ENCODE measurements around the gene RPS15. TPM values are rescaled to one million over a fixed set of nuclear protein-coding genes. Genes with fewer than 3 reads are reported as not detected.

The RPS15 gene
- total and polyA plus RNA-seq, 9 of the 15 experiments (the other 6 are each of a cell fraction or from before 2014, with no cell fraction given), result 605 to 2,791 (median 957) TPM

DNA sequence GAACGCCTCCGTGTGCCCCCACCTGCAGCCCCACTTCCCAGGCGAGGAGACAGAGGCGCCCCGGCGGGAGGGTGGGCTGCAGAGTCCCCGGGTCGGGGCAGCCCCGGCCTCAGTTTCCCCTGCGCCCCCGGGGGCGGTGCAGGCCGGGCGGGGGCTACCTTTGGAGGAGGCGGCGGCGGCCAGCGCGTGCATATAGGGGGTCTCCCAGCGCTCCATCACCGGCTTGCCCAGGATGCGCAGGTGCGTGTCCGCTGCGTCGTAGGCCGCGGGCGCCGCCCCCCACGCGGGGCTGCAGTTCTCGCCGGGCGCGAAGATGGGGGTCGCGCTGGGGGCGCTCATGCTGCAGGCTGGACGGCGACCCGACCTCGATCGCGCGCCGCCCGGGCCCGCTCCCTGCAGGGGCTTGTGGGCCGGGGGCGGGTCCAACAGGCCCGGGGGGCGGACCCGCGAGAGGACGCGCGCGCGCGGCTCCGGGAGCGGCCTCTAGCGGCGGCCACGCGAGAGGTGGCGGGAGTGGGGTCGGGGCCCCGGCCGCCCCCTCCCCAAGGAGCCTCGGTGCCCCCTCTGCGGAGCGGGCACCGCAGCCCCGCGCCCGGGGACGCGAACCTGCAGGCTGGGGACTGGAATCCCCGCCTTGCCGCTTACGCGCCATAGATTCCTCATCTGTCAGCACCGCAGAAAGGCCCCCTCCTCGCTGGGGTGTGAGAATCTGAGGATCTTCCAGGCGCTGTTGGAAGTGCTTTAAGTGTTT, 36.9 kb upstream of the RPS15 start, which contains the start of gene GAMT (continued):
- TF ChIP-seq E2F8 (IDR thresholded peaks at IDR 0.05; ENCODE audit: low read depth, partially characterized antibody), result no peak
- TF ChIP-seq, protein P1, sequence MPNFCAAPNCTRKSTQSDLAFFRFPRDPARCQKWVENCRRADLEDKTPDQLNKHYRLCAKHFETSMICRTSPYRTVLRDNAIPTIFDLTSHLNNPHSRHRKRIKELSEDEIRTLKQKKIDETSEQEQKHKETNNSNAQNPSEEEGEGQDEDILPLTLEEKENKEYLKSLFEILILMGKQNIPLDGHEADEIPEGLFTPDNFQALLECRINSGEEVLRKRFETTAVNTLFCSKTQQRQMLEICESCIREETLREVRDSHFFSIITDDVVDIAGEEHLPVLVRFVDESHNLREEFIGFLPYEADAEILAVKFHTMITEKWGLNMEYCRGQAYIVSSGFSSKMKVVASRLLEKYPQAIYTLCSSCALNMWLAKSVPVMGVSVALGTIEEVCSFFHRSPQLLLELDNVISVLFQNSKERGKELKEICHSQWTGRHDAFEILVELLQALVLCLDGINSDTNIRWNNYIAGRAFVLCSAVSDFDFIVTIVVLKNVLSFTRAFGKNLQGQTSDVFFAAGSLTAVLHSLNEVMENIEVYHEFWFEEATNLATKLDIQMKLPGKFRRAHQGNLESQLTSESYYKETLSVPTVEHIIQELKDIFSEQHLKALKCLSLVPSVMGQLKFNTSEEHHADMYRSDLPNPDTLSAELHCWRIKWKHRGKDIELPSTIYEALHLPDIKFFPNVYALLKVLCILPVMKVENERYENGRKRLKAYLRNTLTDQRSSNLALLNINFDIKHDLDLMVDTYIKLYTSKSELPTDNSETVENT (CRISPR knock-in tag; IDR thresholded peaks at IDR 0.05), result no peak
- TF ChIP-seq ZBTB8A (IDR thresholded peaks at IDR 0.05; ENCODE audit: partially characterized antibody), result no peak
- TF ChIP-seq NFRKB (IDR thresholded peaks at IDR 0.05; ENCODE audit: low read depth), result no peak
- no peak for TF ChIP-seq ZBED1 (IDR thresholded peaks at IDR 0.05)
- TF ChIP-seq ELK3 (CRISPR knock-in tag; IDR thresholded peaks at IDR 0.05), result no peak
- TF ChIP-seq, protein P2, sequence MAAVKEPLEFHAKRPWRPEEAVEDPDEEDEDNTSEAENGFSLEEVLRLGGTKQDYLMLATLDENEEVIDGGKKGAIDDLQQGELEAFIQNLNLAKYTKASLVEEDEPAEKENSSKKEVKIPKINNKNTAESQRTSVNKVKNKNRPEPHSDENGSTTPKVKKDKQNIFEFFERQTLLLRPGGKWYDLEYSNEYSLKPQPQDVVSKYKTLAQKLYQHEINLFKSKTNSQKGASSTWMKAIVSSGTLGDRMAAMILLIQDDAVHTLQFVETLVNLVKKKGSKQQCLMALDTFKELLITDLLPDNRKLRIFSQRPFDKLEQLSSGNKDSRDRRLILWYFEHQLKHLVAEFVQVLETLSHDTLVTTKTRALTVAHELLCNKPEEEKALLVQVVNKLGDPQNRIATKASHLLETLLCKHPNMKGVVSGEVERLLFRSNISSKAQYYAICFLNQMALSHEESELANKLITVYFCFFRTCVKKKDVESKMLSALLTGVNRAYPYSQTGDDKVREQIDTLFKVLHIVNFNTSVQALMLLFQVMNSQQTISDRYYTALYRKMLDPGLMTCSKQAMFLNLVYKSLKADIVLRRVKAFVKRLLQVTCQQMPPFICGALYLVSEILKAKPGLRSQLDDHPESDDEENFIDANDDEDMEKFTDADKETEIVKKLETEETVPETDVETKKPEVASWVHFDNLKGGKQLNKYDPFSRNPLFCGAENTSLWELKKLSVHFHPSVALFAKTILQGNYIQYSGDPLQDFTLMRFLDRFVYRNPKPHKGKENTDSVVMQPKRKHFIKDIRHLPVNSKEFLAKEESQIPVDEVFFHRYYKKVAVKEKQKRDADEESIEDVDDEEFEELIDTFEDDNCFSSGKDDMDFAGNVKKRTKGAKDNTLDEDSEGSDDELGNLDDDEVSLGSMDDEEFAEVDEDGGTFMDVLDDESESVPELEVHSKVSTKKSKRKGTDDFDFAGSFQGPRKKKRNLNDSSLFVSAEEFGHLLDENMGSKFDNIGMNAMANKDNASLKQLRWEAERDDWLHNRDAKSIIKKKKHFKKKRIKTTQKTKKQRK (IDR thresholded peaks at IDR 0.05; ENCODE audit: borderline replicate concordance, low read depth, low read length), result no peak
- TF ChIP-seq ZNF165 (CRISPR knock-in tag; IDR thresholded peaks at IDR 0.05; ENCODE audit: borderline replicate concordance), result no peak
- peak; percentile 99 for TF ChIP-seq ZBTB7A (IDR thresholded peaks at IDR 0.05; ENCODE audit: borderline replicate concordance, control insufficient read depth, low read depth, low read length)
- peak; percentile 50; the same call in 1 of the 2 replicates for TF ChIP-seq ARID4B (CRISPR knock-in tag; IDR thresholded peaks at IDR 0.05)
- no peak for TF ChIP-seq PHF21A (IDR thresholded peaks at IDR 0.05; ENCODE audit: borderline replicate concordance, low read depth)
- TF ChIP-seq BCOR (IDR thresholded peaks at IDR 0.05), result no peak
- no peak for TF ChIP-seq BCL6 (CRISPR knock-in tag; IDR thresholded peaks at IDR 0.05)

Measured in K562 (cell line).